Ishikawa (cell line): ENCODE results near the gene GFOD2.

Source experiments
- CEBPB ChIP-seq: IDR thresholded peaks from 2 replicates; pipeline ENCODE4 v1.6.1; 2012
- CREB1 ChIP-seq: IDR thresholded peaks from 2 replicates; pipeline ENCODE4 v1.6.1; 2012; ENCODE audit warnings: low read depth
- EGR1 ChIP-seq: IDR thresholded peaks from 2 replicates; pipeline ENCODE4 v1.6.1; 2012
- EP300 ChIP-seq: IDR thresholded peaks from 2 replicates; pipeline ENCODE4 v1.6.1; 2012; ENCODE audit warnings: borderline replicate concordance
- FOXM1 ChIP-seq: IDR thresholded peaks from 2 replicates; pipeline ENCODE4 v1.6.1; 2012; ENCODE audit warnings: low read depth, borderline replicate concordance
- NFIC ChIP-seq: IDR thresholded peaks from 2 replicates; pipeline ENCODE4 v1.6.1; 2012
- RAD21 ChIP-seq: IDR thresholded peaks from 2 replicates; pipeline ENCODE4 v1.6.1; 2012; ENCODE audit warnings: low read depth
- TAF1 ChIP-seq: IDR thresholded peaks from 2 replicates; pipeline ENCODE4 v1.6.1; 2012; ENCODE audit warnings: low read depth, mild to moderate bottlenecking
- TCF12 ChIP-seq: IDR thresholded peaks from 2 replicates; pipeline ENCODE4 v1.6.1; 2012; ENCODE audit warnings: low read depth
- TEAD4 ChIP-seq: IDR thresholded peaks from 2 replicates; pipeline ENCODE4 v1.6.1; 2012
- YY1 ChIP-seq: IDR thresholded peaks from 2 replicates; pipeline ENCODE4 v1.6.1; 2012; ENCODE audit warnings: low read depth
- ZBTB7A ChIP-seq: IDR thresholded peaks from 2 replicates; pipeline ENCODE4 v1.6.1; 2012; ENCODE audit warnings: low read depth
- TF ChIP-seq, protein P1 (sequence below): IDR thresholded peaks from 2 replicates; pipeline ENCODE4 v1.6.1; 2012; ENCODE audit warnings: low read depth, mild to moderate bottlenecking
- TF ChIP-seq, protein P2 (sequence below): IDR thresholded peaks from 2 replicates; pipeline ENCODE4 v1.6.1; 2012
- TF ChIP-seq, protein P3 (sequence below): IDR thresholded peaks from 2 replicates; pipeline ENCODE4 v1.6.1; 2012

The GFOD2 gene

DNA sequence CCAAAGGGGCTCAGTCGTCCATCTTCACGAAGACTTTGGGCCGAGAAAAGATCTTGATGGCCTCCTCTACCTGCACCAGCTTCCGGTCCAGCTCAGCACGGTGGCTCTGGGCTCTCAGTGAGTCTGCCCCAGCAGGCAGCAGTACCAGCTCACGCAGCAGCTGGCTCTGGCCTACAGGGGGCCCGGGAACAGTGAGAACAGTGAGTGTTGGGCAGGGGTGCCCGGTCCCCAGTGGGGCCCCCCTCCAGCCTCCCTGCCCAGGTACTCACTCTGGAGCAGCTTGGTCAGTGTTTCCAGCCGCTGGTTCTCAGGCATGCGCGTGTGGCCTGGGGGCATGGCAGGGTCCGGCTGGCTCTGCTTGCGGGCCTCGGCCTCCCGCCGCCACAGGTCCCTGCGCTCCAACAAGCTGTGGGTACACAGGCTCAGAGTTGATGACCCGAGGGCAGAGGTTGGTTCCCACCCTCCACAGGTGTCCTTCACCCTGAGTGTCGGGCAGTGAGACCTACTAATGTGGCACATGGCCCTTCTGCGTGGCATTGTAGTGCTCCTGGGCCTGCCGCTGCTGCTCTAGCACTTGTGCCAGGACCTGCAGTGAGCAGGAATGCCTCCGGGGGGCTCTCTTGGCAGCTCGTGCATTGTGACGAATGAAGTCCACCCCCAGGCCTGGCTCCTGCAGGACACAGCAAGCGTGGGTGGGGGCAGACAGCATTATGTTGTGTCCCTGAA lies 55.8 kb downstream of the GFOD2 start:
- peak; percentile 45 for TF ChIP-seq RAD21
- no peak for TF ChIP-seq FOXM1

DNA sequence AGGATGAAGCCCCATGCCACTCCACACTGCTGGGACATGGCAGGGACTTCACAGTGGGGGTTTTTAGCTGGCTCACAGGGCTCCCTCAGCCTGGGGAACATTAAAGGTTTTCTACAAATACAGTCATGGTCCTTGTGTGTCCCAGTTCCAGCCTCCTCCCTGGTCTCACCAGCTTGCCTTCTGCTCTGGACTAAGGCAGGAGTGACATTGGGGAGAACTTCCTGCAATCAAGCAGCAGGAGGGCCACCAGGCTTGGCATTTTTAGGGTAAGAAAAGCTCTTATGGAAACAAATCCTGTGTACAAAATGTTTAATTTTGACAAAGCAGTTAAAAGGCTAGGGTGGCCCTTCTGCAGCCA lies 56.5 kb downstream of the GFOD2 start:
- TF ChIP-seq TCF12, result no peak
- no peak for TF ChIP-seq EGR1
- TF ChIP-seq, protein P1, sequence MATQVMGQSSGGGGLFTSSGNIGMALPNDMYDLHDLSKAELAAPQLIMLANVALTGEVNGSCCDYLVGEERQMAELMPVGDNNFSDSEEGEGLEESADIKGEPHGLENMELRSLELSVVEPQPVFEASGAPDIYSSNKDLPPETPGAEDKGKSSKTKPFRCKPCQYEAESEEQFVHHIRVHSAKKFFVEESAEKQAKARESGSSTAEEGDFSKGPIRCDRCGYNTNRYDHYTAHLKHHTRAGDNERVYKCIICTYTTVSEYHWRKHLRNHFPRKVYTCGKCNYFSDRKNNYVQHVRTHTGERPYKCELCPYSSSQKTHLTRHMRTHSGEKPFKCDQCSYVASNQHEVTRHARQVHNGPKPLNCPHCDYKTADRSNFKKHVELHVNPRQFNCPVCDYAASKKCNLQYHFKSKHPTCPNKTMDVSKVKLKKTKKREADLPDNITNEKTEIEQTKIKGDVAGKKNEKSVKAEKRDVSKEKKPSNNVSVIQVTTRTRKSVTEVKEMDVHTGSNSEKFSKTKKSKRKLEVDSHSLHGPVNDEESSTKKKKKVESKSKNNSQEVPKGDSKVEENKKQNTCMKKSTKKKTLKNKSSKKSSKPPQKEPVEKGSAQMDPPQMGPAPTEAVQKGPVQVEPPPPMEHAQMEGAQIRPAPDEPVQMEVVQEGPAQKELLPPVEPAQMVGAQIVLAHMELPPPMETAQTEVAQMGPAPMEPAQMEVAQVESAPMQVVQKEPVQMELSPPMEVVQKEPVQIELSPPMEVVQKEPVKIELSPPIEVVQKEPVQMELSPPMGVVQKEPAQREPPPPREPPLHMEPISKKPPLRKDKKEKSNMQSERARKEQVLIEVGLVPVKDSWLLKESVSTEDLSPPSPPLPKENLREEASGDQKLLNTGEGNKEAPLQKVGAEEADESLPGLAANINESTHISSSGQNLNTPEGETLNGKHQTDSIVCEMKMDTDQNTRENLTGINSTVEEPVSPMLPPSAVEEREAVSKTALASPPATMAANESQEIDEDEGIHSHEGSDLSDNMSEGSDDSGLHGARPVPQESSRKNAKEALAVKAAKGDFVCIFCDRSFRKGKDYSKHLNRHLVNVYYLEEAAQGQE, result no peak
- no peak for TF ChIP-seq EP300
- TF ChIP-seq CREB1, result no peak
- TF ChIP-seq, protein P2, sequence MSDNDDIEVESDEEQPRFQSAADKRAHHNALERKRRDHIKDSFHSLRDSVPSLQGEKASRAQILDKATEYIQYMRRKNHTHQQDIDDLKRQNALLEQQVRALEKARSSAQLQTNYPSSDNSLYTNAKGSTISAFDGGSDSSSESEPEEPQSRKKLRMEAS, result no peak
- TF ChIP-seq ZBTB7A, result no peak
- TF ChIP-seq TAF1, result no peak
- no peak for TF ChIP-seq TEAD4
- TF ChIP-seq CEBPB, result no peak
- TF ChIP-seq, protein P3, sequence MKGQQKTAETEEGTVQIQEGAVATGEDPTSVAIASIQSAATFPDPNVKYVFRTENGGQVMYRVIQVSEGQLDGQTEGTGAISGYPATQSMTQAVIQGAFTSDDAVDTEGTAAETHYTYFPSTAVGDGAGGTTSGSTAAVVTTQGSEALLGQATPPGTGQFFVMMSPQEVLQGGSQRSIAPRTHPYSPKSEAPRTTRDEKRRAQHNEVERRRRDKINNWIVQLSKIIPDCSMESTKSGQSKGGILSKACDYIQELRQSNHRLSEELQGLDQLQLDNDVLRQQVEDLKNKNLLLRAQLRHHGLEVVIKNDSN, result no peak
- TF ChIP-seq YY1, result no peak
- no peak for TF ChIP-seq NFIC
- TF ChIP-seq RAD21, result no peak

DNA sequence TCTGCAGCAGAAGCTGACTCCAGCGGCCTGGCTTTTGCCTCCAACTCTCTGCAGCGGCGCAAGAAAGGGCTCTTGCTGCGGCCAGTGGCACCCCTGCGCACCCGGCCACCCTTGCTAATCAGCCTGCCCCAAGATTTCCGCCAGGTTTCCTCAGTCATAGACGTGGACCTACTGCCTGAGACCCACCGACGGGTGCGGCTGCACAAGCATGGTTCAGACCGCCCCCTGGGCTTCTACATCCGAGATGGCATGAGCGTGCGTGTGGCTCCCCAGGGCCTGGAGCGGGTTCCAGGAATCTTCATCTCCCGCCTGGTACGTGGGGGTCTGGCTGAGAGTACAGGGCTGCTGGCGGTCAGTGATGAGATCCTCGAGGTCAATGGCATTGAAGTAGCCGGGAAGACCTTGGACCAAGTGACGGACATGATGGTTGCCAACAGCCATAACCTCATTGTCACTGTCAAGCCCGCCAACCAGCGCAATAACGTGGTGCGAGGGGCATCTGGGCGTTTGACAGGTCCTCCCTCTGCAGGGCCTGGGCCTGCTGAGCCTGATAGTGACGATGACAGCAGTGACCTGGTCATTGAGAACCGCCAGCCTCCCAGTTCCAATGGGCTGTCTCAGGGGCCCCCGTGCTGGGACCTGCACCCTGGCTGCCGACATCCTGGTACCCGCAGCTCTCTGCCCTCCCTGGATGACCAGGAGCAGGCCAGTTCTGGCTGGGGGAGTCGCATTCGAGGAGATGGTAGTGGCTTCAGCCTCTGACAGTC lies 57.0 kb downstream of the GFOD2 start:
- TF ChIP-seq FOXM1, result no peak
- TF ChIP-seq CREB1, result no peak
- TF ChIP-seq TCF12, result no peak
- no peak for TF ChIP-seq CEBPB
- no peak for TF ChIP-seq TAF1
- TF ChIP-seq EGR1, result no peak
- TF ChIP-seq, protein P1, result no peak
- TF ChIP-seq RAD21, result no peak
- TF ChIP-seq NFIC, result no peak
- TF ChIP-seq EP300, result no peak
- no peak for TF ChIP-seq ZBTB7A
- TF ChIP-seq YY1, result no peak
- TF ChIP-seq TEAD4, result no peak
- TF ChIP-seq, protein P3, result no peak
- TF ChIP-seq, protein P2, result no peak

DNA sequence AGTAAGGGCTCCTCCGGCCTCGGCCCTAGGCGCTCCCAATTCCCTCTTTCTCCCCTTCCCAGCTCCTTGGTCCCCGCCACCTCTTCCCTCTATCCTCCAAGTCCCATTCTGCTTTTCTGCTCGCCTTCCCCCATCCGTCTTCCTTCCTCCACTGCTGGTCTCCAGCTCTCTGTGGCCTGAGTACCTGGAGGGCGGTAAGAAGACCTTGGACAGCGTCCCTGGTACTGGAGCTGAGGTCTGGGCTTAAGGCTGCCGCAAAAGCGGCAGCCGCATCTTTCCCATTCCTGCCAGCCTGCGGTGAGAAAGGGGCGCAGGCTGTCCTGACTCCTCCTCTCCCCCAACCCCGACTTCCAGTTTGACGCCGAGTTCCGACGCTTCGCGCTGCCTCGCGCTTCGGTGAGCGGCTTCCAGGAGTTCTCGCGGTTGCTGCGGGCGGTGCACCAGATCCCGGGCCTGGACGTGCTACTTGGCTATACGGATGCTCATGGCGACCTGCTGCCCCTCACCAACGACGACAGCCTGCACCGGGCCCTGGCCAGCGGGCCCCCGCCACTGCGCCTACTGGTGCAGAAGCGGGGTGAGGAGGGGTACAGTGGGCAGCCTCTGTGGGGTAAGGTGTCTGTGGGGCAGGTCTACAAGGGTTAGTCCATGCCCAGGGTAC lies 57.9 kb downstream of the GFOD2 start:
- TF ChIP-seq FOXM1 (no peak), YY1 (no peak)
- TF ChIP-seq, protein P1, result peak; percentile 87
